K562 treated with DMSO at 1 percent for 48 hours (cell line): ENCODE data around the gene ATP10B. TPM values are rescaled to one million over a fixed set of nuclear protein-coding genes. Genes with fewer than 3 reads are reported as not detected.

ENCODE experiments used
- total RNA-seq: library from RNA; unstranded; fragments of 300-600 nt; gene quantifications from 2 replicates; pipeline ENCODE4 v1.2.3, GENCODE V29; 2022; ENCODE audit warnings: low replicate concordance; ENCODE audit errors: extremely low read depth

The ATP10B gene, protein sequence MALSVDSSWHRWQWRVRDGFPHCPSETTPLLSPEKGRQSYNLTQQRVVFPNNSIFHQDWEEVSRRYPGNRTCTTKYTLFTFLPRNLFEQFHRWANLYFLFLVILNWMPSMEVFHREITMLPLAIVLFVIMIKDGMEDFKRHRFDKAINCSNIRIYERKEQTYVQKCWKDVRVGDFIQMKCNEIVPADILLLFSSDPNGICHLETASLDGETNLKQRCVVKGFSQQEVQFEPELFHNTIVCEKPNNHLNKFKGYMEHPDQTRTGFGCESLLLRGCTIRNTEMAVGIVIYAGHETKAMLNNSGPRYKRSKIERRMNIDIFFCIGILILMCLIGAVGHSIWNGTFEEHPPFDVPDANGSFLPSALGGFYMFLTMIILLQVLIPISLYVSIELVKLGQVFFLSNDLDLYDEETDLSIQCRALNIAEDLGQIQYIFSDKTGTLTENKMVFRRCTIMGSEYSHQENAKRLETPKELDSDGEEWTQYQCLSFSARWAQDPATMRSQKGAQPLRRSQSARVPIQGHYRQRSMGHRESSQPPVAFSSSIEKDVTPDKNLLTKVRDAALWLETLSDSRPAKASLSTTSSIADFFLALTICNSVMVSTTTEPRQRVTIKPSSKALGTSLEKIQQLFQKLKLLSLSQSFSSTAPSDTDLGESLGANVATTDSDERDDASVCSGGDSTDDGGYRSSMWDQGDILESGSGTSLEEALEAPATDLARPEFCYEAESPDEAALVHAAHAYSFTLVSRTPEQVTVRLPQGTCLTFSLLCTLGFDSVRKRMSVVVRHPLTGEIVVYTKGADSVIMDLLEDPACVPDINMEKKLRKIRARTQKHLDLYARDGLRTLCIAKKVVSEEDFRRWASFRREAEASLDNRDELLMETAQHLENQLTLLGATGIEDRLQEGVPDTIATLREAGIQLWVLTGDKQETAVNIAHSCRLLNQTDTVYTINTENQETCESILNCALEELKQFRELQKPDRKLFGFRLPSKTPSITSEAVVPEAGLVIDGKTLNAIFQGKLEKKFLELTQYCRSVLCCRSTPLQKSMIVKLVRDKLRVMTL (N-terminal part only)
- total RNA-seq = not detected in 2 replicates

DNA sequence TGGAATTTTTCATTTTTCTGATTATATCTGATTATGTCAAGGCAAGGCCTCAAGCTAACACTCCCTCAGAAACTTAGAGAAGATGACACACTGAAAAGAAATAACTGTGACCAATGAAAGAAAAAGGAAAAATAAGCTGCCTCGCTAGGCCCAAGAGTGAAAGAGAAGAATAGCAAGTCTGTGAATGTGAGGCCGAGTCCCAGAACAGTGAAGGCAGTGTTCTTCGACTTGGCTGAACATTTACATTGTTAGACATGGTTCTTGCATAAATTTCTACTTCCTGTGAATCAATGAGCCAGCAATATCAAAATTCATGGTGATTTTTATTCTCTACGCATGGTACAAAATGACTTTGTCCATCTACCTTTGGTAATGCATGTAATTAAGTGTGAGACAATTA is at the start of gene ATP10B:
TSS of gene ATP10B (minus strand) at position 163 of the 400 bp plus-strand sequence. CDS start 164,137 bp downstream, outside the sequence.

